H1 (cell line): ENCODE measurements around the gene CADM2. TPM values are rescaled to one million over a fixed set of nuclear protein-coding genes. Genes with fewer than 3 reads are reported as not detected.

Experiments used
- CTCF ChIA-PET: fragments of 300-600 bp; sonication (Branson Sonifier 250); formaldehyde crosslinking; loops from one replicate; lab custom pipeline; 2021; ENCODE audit not compliant: partially characterized antibody; lab: Charles Lee
- POLR2A ChIA-PET: fragments of 300-600 bp; sonication (Branson Sonifier 250); formaldehyde crosslinking; loops from one replicate; lab custom pipeline; 2021; ENCODE audit warnings: inconsistent platforms; ENCODE audit not compliant: partially characterized antibody; lab: Charles Lee
- DNase-seq, 2 experiments: peaks; one replicate each; pipeline versions ENCODE4 v3.0.0 to v3.0.0-alpha.2; 2010 to 2022; ENCODE audit warnings: low spot score in 2 of 2, low read depth in 1 of 2, mixed read lengths in 1 of 2
- FAIRE-seq: peaks from 2 replicates; lab custom pipeline; 2011; peaks lifted over from hg19 to GRCh38; lab: Jason Lieb, UNC
- H2AFZ ChIP-seq: 2 replicates; pipeline ENCODE4 v1.8.1; 2012; ENCODE audit warnings: low read length, inconsistent platforms
- H2AK5ac ChIP-seq: 2 replicates; pipeline ENCODE4 v1.6.1; 2013; ENCODE audit warnings: low read depth, low read length
- H2BK120ac ChIP-seq: replicated peaks from 2 replicates; pipeline ENCODE3; 2013; ENCODE audit warnings: low read depth, low read length, inconsistent platforms
- H2BK12ac ChIP-seq: 2 replicates; pipeline ENCODE4 v1.6.1; 2013; ENCODE audit warnings: low read depth, low read length
- H2BK15ac ChIP-seq: 2 replicates; pipeline ENCODE4 v1.6.1; 2013; ENCODE audit warnings: low read length
- H2BK20ac ChIP-seq: 2 replicates; pipeline ENCODE4 v1.6.1; 2013; ENCODE audit warnings: low read length
- H2BK5ac ChIP-seq: 2 replicates; pipeline ENCODE4 v1.6.1; 2013; ENCODE audit warnings: low read depth, low read length
- H3K14ac ChIP-seq: 2 replicates; pipeline ENCODE4 v1.6.1; 2013; ENCODE audit warnings: inconsistent platforms; ENCODE audit not compliant: insufficient read length
- H3K18ac ChIP-seq: 2 replicates; pipeline ENCODE4 v1.6.1; 2013; ENCODE audit warnings: low read length; ENCODE audit errors: extremely low read depth
- H3K23ac ChIP-seq: 2 replicates; pipeline ENCODE4 v1.6.1; 2013; ENCODE audit warnings: inconsistent platforms; ENCODE audit not compliant: insufficient read length
- H3K23me2 ChIP-seq: 2 replicates; pipeline ENCODE4 v1.6.1; 2013; ENCODE audit warnings: low read depth, low read length
- H3K27ac ChIP-seq: 2 replicates; pipeline ENCODE4 v1.6.1; 2011; ENCODE audit warnings: low read depth, low read length, inconsistent platforms
- H3K27me3 ChIP-seq, 4 experiments: replicated peaks in 1 of 4; 1 replicate in 1 of 4; 2 replicates in 3 of 4; pipeline versions ENCODE4 v1.6.1 to v1.8.1; 2011 to 2013; ENCODE audit warnings: low read length in 3 of 4, mild to moderate bottlenecking in 3 of 4, inconsistent platforms in 2 of 4, mixed read lengths in 2 of 4, moderate library complexity in 1 of 4; ENCODE audit not compliant: control insufficient read depth in 3 of 4, insufficient read depth in 3 of 4; ENCODE audit errors: extremely low read depth in 1 of 4
- H3K36me3 ChIP-seq, 4 experiments: 2 replicates each; pipeline versions ENCODE4 v1.6.1 to v1.8.1; 2011 to 2013; ENCODE audit warnings: mild to moderate bottlenecking in 4 of 4, low read length in 3 of 4, moderate library complexity in 2 of 4, control low read depth in 1 of 4, inconsistent platforms in 1 of 4; ENCODE audit not compliant: insufficient read depth in 4 of 4, control insufficient read depth in 2 of 4
- H3K4ac ChIP-seq: replicated peaks from 2 replicates; pipeline ENCODE3; 2013; ENCODE audit warnings: low read length, low read depth, mixed read lengths, inconsistent platforms; ENCODE audit not compliant: insufficient read length
- H3K4me1 ChIP-seq, 4 experiments: replicated peaks in 1 of 4; 1 replicate in 1 of 4; 2 replicates in 3 of 4; pipeline versions ENCODE4 v1.6.1 to v1.8.1; 2011 to 2013; ENCODE audit warnings: low read length in 3 of 4, inconsistent platforms in 2 of 4, mixed read lengths in 1 of 4; ENCODE audit not compliant: insufficient read depth in 4 of 4, control insufficient read depth in 3 of 4
- H3K4me2 ChIP-seq, 2 experiments: 2 replicates each; pipeline versions ENCODE4 v1.6.1 to v1.8.1; 2011 to 2013; ENCODE audit warnings: low read depth in 2 of 2, low read length in 2 of 2, control low read depth in 1 of 2, inconsistent platforms in 1 of 2, mild to moderate bottlenecking in 1 of 2; ENCODE audit not compliant: insufficient read depth in 1 of 2
- H3K4me3 ChIP-seq, 4 experiments: fragments of 200-600, 300-600 bp in 1 of 4; sonication (generic), shearing (Covaris generic), sonication (Bioruptor Twin) in 1 of 4; 2 replicates each; pipeline versions ENCODE4 v1.5.1 to v1.8.1; 2011 to 2016; ENCODE audit warnings: low read length in 4 of 4, low read depth in 3 of 4, control low read depth in 2 of 4, inconsistent platforms in 2 of 4, mild to moderate bottlenecking in 2 of 4, mixed read lengths in 1 of 4, moderate library complexity in 1 of 4; ENCODE audit not compliant: insufficient read depth in 2 of 4; ENCODE audit errors: extremely low read depth in 1 of 4
- H3K56ac ChIP-seq: replicated peaks from 2 replicates; pipeline ENCODE3; 2013; ENCODE audit warnings: low read depth, mild to moderate bottlenecking, mixed read lengths, low read length, inconsistent platforms; ENCODE audit not compliant: insufficient read length
- H3K79me1 ChIP-seq: 2 replicates; pipeline ENCODE4 v1.6.1; 2013; ENCODE audit warnings: low read depth, low read length, control low read depth
- H3K79me2 ChIP-seq, 2 experiments: 2 replicates each; pipeline versions ENCODE4 v1.6.1 to v1.8.1; 2012 to 2013; ENCODE audit warnings: low read length in 2 of 2, mild to moderate bottlenecking in 2 of 2, inconsistent platforms in 1 of 2; ENCODE audit not compliant: insufficient read depth in 2 of 2, control insufficient read depth in 1 of 2
- H3K9ac ChIP-seq, 4 experiments: replicated peaks in 1 of 4; 1 replicate in 1 of 4; 2 replicates in 3 of 4; pipeline versions ENCODE4 v1.6.1 to v1.8.1; 2011 to 2013; ENCODE audit warnings: low read depth in 3 of 4, low read length in 3 of 4, control low read depth in 2 of 4, mild to moderate bottlenecking in 2 of 4, moderate library complexity in 2 of 4, inconsistent platforms in 1 of 4; ENCODE audit errors: extremely low read depth in 1 of 4
- H3K9me3 ChIP-seq, 2 experiments: 2 replicates each; pipeline versions ENCODE4 v1.6.1 to v1.8.1; 2012 to 2013; ENCODE audit warnings: mild to moderate bottlenecking in 2 of 2, moderate library complexity in 2 of 2, control low read depth in 1 of 2, inconsistent platforms in 1 of 2, low read depth in 1 of 2, low read length in 1 of 2, mixed read lengths in 1 of 2; ENCODE audit not compliant: insufficient read depth in 2 of 2
- H4K20me1 ChIP-seq, 2 experiments: replicated peaks in 1 of 2; 2 replicates each; pipeline versions ENCODE3 to v1.8.1; 2011 to 2013; ENCODE audit warnings: inconsistent platforms in 2 of 2, low read length in 2 of 2, mild to moderate bottlenecking in 1 of 2; ENCODE audit not compliant: insufficient read depth in 2 of 2, control insufficient read depth in 1 of 2
- H4K5ac ChIP-seq: 2 replicates; pipeline ENCODE4 v1.6.1; 2013; ENCODE audit warnings: low read length, low read depth, mixed read lengths, inconsistent platforms; ENCODE audit not compliant: insufficient read length
- H4K8ac ChIP-seq: 2 replicates; pipeline ENCODE4 v1.8.0; 2013; ENCODE audit warnings: mild to moderate bottlenecking, moderate library complexity, low read length, inconsistent platforms; ENCODE audit not compliant: insufficient read depth; ENCODE audit errors: extremely low read depth
- H4K91ac ChIP-seq: replicated peaks from 2 replicates; pipeline ENCODE3; 2013; ENCODE audit warnings: low read length, mixed read lengths, inconsistent platforms; ENCODE audit not compliant: insufficient read length
- MAFK ChIP-seq: IDR thresholded peaks from 2 replicates; pipeline ENCODE4 v1.6.1; 2012; ENCODE audit warnings: low read depth, mild to moderate bottlenecking, improper control_type of control experiment, low read length
- RFX5 ChIP-seq: IDR thresholded peaks from 2 replicates; pipeline ENCODE4 v1.6.1; 2011; ENCODE audit warnings: low read depth, low read length, improper control_type of control experiment, borderline replicate concordance
- USF2 ChIP-seq: IDR thresholded peaks from 2 replicates; pipeline ENCODE4 v1.6.1; 2011; ENCODE audit warnings: low read length, improper control_type of control experiment
- WGBS, 2 experiments: shearing (Covaris generic) in 1 of 2; methylation state at CpG; one replicate each; pipeline versions ENCODE4 v1.1.6 to v1.1.7; 2013 to 2015; ENCODE audit warnings: low lambda C conversion rate in 2 of 2, mixed read lengths in 2 of 2, inconsistent platforms in 1 of 2, low coverage in 1 of 2, missing lambda C conversion rate in 1 of 2; ENCODE audit not compliant: insufficient replicate concordance in 2 of 2, insufficient coverage in 1 of 2, insufficient read length in 1 of 2; ENCODE audit errors: extremely low coverage in 1 of 2, missing lambda C conversion rate in 1 of 2; 5-methylcytosine and 5-hydroxymethylcytosine counted together
- polyA plus RNA-seq, 7 experiments: library from polyadenylated mRNA; depleted of rRNA in 3 of 7; stranded (reverse) in 5 of 7; unstranded in 2 of 7; fragments of >200 nt in 5 of 7; fragments of 200-250 nt in 2 of 7; gene quantifications; 1 replicate in 5 of 7; 2 replicates in 1 of 7; 4 replicates in 1 of 7; pipeline versions ENCODE4 v1.2.1 to v1.2.3, GENCODE V29; 2011 to 2013; ENCODE audit warnings: missing spikeins in 2 of 7, mixed read lengths in 2 of 7
- total RNA-seq: library from RNA; stranded (reverse); fragmentation: NEBNext Ultra II Directional; extraction: Animal tissue kit (Norgen Biotek cat#: 25700); gene quantifications from 2 replicates; pipeline ENCODE4 v1.2.1, GENCODE V29; 2021

CADM2 gene
- total and polyA plus RNA-seq, 2 of the 8 experiments (the other 6 are each of a cell fraction or from before 2014, with no cell fraction given), result 14.9 to 20.9 TPM

GRCh38 chr3:85589145-85589544, 630.4 kb downstream of the CADM2 start:
- Histone ChIP-seq H2BK5ac (no peak overlapping the region), H3K56ac (no peak overlapping the region), H3K27ac (no peak overlapping the region), H3K4me3 (no peak overlapping the region), H3K9ac (no peak overlapping the region), H3K9me3 (no peaks in the 10 kb centered on the region), H3K14ac (no peak overlapping the region), H3K27me3 (no peaks in the 10 kb centered on the region), H3K79me2 (no peaks in the 10 kb centered on the region), H2AK5ac (no peak overlapping the region), H3K4me1 (no peaks in the 10 kb centered on the region), H4K5ac (no peak overlapping the region), H4K91ac (no peak overlapping the region), H3K18ac (no peak overlapping the region), H2BK120ac (no peak overlapping the region), H2BK15ac (no peak overlapping the region), H4K8ac (no peak overlapping the region; the same call in 1 of the 2 replicates), H2BK12ac (no peak overlapping the region), H3K23ac (no peak overlapping the region), H3K36me3 (no peaks in the 10 kb centered on the region), H3K23me2 (no peaks in the 10 kb centered on the region), H4K20me1 (peaks cover 0 to 2% of the 10 kb centered on the region in 2 experiments), H3K4me2 (no peak overlapping the region), H2AFZ (no peak overlapping the region), H3K79me1 (no peaks in the 10 kb centered on the region), H2BK20ac (no peak overlapping the region), H3K4ac (no peak overlapping the region)
- CTCF ChIA-PET, result interaction anchor here (0.6 kb wide), 1 partner anchor 14 kb away, joined by 4 read pairs; no protein-coding TSS in a partner anchor
- TF ChIP-seq MAFK, result no peak
- TF ChIP-seq USF2, result no peak
- TF ChIP-seq RFX5, result no peak
- WGBS, 2 experiments, result 93% methylated on average over 3 of the region's 3 CpGs; no CpG with 5 or more reads in 1 of the 2 experiments
- POLR2A ChIA-PET, result no interaction called here
- DNase-seq, result no peak
- FAIRE-seq, result no peak
